Amygdala (tissue), 56 donors: ENCODE results near the gene GPR148.

Experiments
- DNase-seq, 56 donors: peaks; one replicate each; lab custom pipeline; 2025; lab: John Stamatoyannopoulos, UW

Gene GPR148

GRCh38 chr2:130766711-130767407 is 38.0 kb downstream of the GPR148 start:
- no peak for DNase-seq

DNA sequence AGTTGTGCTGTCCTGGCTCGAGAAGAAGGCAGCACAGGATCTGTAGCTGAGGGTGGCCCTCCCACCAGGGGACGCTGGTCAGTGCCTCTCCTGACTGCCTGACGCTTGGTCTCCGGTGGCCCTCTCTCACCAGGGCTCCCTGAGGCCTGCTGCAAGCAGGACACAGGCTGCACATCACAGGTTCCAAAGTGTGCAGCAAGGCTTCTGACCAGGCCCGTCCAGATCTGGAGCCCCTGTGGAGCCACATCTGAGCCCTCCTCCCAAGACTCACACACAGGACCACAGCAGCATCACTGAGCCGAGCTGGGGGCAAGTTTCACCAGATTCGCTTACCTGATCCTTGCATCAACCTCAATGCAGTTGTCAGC is 38.5 kb downstream of the GPR148 start:
- DNase-seq: no peak

GRCh38 chr2:130768191-130768855 is 39.5 kb downstream of the GPR148 start:
- DNase-seq: no peak

GRCh38 chr2:130769343-130769907 is 40.6 kb downstream of the GPR148 start:
- DNase-seq: no peak

DNA sequence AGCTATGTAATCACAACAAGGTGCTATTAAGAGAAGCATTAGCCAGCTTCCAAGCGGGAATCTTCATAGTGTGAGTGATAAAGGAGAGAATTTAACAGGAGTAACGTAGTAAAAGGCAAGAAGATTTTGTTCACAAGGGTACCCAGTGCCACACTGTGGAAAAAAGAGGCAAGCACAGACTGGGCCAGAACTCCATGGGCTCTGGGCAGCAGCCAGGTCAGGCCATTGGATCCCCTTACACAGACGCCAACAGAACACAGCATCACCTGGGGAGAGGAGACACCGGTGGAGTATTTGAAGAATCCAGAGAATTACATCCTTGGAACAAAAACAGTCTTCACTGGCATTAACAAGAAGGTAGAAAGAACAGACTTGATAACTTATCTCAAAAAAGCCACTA is 47.7 kb downstream of the GPR148 start:
- DNase-seq: no peak

DNA sequence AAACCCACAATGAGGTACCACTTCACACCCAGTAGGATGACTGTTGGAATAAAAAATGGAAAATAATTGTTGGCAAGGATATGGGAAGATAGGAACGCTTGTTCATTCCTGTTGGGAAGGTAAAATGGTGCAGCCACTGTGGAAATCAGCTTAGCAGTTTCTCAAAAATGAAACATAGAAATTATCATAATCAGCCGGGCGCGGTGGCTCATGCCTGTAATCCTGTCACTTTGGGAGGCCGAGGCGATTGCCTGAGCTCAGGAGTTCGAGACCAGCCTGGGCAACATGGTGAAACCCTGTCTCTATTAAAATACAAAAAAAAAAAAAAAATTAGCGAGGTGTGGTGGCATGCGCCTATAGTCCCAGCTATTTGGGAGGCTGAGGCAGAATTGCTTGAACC is 49.9 kb downstream of the GPR148 start:
- DNase-seq: no peak
